Gastroesophageal sphincter (tissue), 4 donors: ENCODE data around the gene YLPM1. TPM values are rescaled to one million over a fixed set of nuclear protein-coding genes. Genes with fewer than 3 reads are reported as not detected.

Experiments
- ATAC-seq: fragments of 150-250 bp; one replicate; pipeline ENCODE4 v1.9.1; 2016; ENCODE audit warnings: mild to moderate bottlenecking, moderate library complexity
- H3K27ac ChIP-seq, 4 donors: fragments of 200-600 bp; sonication (generic) in 3 of 4; 1 replicate in 3 of 4; 2 replicates in 1 of 4; pipeline ENCODE4 v1.5.1; 2016 to 2019
- H3K27me3 ChIP-seq: fragments of 200-600 bp; sonication (generic); one replicate; pipeline ENCODE4 v1.5.1; 2019
- H3K36me3 ChIP-seq, 2 donors: fragments of 200-600 bp; sonication (generic); one replicate each; pipeline ENCODE4 v1.5.1; 2019; ENCODE audit warnings: control low read depth in 1 of 2
- H3K4me1 ChIP-seq, 3 donors: fragments of 200-600 bp; sonication (generic); 1 replicate in 2 of 3; 2 replicates in 1 of 3; pipeline ENCODE4 v1.5.1; 2016 to 2019; ENCODE audit warnings: control low read depth in 2 of 3
- H3K4me3 ChIP-seq, 2 donors: fragments of 200-600 bp; sonication (generic); one replicate each; pipeline ENCODE4 v1.5.1; 2019; ENCODE audit warnings: mild to moderate bottlenecking in 1 of 2, moderate library complexity in 1 of 2
- H3K9me3 ChIP-seq, 3 donors: fragments of 200-600 bp; sonication (generic); one replicate each; pipeline ENCODE4 v1.5.1; 2017 to 2019; ENCODE audit warnings: control low read depth in 2 of 3
- CTCF ChIP-seq, 4 experiments: fragments of 200-600 bp in 2 of 4; fragments of 450-650 bp in 2 of 4; sonication (generic) in 1 of 4; IDR thresholded peaks; one replicate each; pipeline ENCODE4 v1.5.1; 2017 to 2019; ENCODE audit warnings: antibody characterized with exemption in 4 of 4, mild to moderate bottlenecking in 2 of 4, moderate library complexity in 2 of 4
- EP300 ChIP-seq: sonication (generic); formaldehyde crosslinking; IDR thresholded peaks from one replicate; pipeline ENCODE4 v1.6.1; 2017; ENCODE audit warnings: antibody characterized with exemption, mild to moderate bottlenecking
- POLR2A ChIP-seq, 2 donors: fragments of 450-650 bp; IDR thresholded peaks; one replicate each; pipeline ENCODE4 v1.6.1; 2017; ENCODE audit warnings: antibody characterized with exemption in 2 of 2, mild to moderate bottlenecking in 2 of 2, moderate library complexity in 1 of 2
- POLR2AphosphoS5 ChIP-seq: sonication (generic); formaldehyde crosslinking; IDR thresholded peaks from one replicate; pipeline ENCODE4 v1.6.1; 2017; ENCODE audit warnings: antibody characterized with exemption
- WGBS, 2 donors: methylation state at CpG; one replicate each; pipeline ENCODE4 v1.1.5; 2018; ENCODE audit warnings: low coverage in 1 of 2; 5-methylcytosine and 5-hydroxymethylcytosine counted together
- total RNA-seq, 4 donors: library from RNA; depleted of rRNA; stranded (reverse); fragments of >200 nt; gene quantifications; one replicate each; pipeline ENCODE4 v1.1.0, GENCODE V29; 2016

Gene YLPM1
- total RNA-seq, 4 donors from 2014 or later = 23.3 to 54.8 (median 44.7) TPM

GRCh38 chr14:74786796-74787315 lies 23.7 kb downstream of the YLPM1 start:
- Histone ChIP-seq H3K4me3 (no peak overlapping the region), H3K36me3 (peaks cover 0 to 68% of the 10 kb centered on the region in 2 donors), H3K27me3 (no peaks in the 10 kb centered on the region), H3K9me3 (no peaks in the 10 kb centered on the region), H3K4me1 (peaks cover 0 to 10% (median 0%) of the 10 kb centered on the region in 3 donors), H3K27ac (no peak overlapping the region)
- WGBS, 2 donors = 88 to 94% methylated on average over 1 to 2 of the region's 2 CpGs
- no peak for ATAC-seq
- TF ChIP-seq EP300 (no peak), CTCF (IDR thresholded peaks at IDR 0.05) (peak in 1 of 4 experiments; percentile 5), POLR2AphosphoS5 (no peak)

- Histone ChIP-seq H3K36me3 (peaks cover 0 to 26% of the 10 kb centered on the region in 2 donors), H3K4me1 (peaks cover 0 to 22% (median 6%) of the 10 kb centered on the region in 3 donors), H3K27me3 (no peaks in the 10 kb centered on the region), H3K27ac (peak overlapping the region in 1 of 4 donors; percentile 6), H3K9me3 (no peaks in the 10 kb centered on the region), H3K4me3 (no peak overlapping the region)
- no peak for TF ChIP-seq POLR2A (IDR thresholded peaks at IDR 0.05)
- TF ChIP-seq CTCF (IDR thresholded peaks at IDR 0.05) = no peak
- TF ChIP-seq POLR2AphosphoS5 = no peak
- TF ChIP-seq EP300 = no peak
- WGBS, 2 donors = 53 to 57% methylated on average over 7 of the region's 7 CpGs
- ATAC-seq = no peak
These were observed 29.3 kb downstream of the YLPM1 start for GRCh38 chr14:74792249-74793039.

GRCh38 chr14:74793506-74794155 lies 30.5 kb downstream of the YLPM1 start:
- WGBS, 2 donors = 29 to 53% methylated on average over 3 of the region's 3 CpGs
- Histone ChIP-seq H3K9me3 (no peaks in the 10 kb centered on the region), H3K4me3 (no peak overlapping the region), H3K27me3 (no peaks in the 10 kb centered on the region), H3K4me1 (peaks cover 0 to 22% (median 6%) of the 10 kb centered on the region in 3 donors), H3K36me3 (peaks cover 0 to 26% of the 10 kb centered on the region in 2 donors), H3K27ac (peak overlapping the region in 1 of 4 donors; percentile 6)
- ATAC-seq = no peak
- TF ChIP-seq EP300 = no peak
- no peak for TF ChIP-seq POLR2AphosphoS5
- no peak for TF ChIP-seq POLR2A (IDR thresholded peaks at IDR 0.05)
- TF ChIP-seq CTCF (IDR thresholded peaks at IDR 0.05) = peak in 1 of 4 experiments; percentile 24

GRCh38 chr14:74794947-74795346 lies 31.8 kb downstream of the YLPM1 start:
- Histone ChIP-seq H3K27ac (no peak overlapping the region), H3K27me3 (no peaks in the 10 kb centered on the region), H3K4me3 (no peak overlapping the region), H3K4me1 (peaks cover 0 to 22% (median 6%) of the 10 kb centered on the region in 3 donors), H3K36me3 (peaks cover 0 to 33% of the 10 kb centered on the region in 2 donors), H3K9me3 (no peaks in the 10 kb centered on the region)
- no peak for ATAC-seq
- 87% methylated on average over 1 of the region's 2 CpGs; no CpG with 5 or more reads in 1 of the 2 donors for WGBS, 2 donors
- TF ChIP-seq POLR2A (IDR thresholded peaks at IDR 0.05) (no peak), EP300 (no peak), POLR2AphosphoS5 (no peak), CTCF (IDR thresholded peaks at IDR 0.05) (no peak)
